HG02571 (cell line): ENCODE data around the gene REG4.
"Not testable (repeated sequence)": the region's sequence is repeated elsewhere in the genome, so short reads cannot be mapped to it uniquely, and the experiment has no call there.

Source experiments
- ATAC-seq: cut with Tn5 transposase; IDR thresholded peaks from one replicate; pipeline ENCODE4 v1.9.1; 2021; ENCODE audit warnings: mild to moderate bottlenecking, moderate library complexity; ENCODE audit not compliant: unreplicated experiment

Gene REG4

DNA sequence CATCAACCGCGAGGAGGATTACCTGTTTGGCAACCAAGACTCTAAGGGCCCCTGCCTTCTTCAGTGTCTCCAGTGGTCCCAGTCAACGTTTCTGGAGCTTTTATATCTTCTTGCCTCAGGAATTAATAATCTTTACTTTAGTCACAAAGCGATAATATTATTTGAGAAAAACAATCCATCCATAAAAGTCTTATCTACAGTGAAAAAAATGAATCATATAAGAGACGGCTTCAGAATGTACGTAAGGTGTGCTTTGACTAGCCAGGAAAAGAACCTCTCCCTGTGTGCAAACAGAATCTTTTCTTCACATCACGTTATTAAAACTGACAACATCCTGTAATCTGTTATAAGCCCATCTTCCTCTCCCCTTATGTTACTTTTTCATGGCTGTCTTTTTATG, at the start of gene REG4:
Gene REG4, minus strand, starts transcription at position 74 of the 400 bp plus-strand sequence. CDS start 2,691 bp downstream, outside the sequence.
- ATAC-seq = no peak

DNA sequence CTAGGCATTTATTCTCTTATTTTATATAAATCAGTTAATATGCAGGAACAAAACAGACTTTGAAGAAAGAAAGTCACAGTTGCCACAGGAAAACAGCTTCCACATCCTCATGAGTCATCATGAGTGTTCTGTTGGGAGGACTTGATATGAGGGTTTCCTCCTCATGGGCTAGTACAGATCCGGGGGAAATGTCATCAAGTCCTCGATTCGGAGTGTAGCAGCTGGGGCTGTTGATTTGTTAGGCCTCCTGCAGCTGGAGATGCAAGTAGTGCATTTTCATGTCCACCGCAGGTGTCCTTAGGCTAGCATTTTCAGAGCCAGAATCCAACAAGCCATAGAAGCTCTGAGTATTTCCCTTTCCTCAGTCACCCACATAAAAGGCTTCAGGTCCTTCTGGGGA, 48.4 kb upstream of the REG4 start:
- ATAC-seq = no peak

DNA sequence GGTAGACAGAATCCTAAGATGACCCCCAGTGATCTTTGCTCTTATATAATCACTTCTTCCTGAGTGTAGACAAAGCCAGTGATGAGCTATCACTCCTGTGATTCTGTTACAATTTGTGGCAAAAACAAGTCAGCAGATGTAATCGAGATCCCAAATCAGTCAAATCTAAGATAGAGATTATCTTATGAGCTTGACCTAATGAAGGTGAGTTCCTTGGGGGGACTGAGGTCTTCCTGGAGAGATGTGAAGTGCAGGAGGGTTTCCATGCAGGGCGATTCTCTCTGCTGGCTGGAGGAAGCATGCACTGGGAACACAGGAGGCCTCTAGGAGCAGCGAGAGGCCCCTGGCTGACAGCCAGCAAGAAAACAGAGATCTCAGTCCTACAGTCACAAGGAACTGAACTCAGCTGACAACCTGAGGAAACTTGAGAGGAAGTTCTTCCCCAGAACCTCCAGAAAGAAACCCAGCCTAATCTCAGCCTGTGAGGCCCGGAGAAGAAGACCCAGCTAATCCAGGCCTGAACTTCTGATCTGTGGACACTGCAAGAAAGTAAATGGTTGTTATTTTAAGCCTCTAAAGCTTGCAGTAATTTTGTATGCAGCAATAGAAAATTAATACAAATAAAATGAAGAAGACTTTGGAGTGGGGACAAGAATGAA, 47.4 kb upstream of the REG4 start:
- ATAC-seq = not testable (repeated sequence)

DNA sequence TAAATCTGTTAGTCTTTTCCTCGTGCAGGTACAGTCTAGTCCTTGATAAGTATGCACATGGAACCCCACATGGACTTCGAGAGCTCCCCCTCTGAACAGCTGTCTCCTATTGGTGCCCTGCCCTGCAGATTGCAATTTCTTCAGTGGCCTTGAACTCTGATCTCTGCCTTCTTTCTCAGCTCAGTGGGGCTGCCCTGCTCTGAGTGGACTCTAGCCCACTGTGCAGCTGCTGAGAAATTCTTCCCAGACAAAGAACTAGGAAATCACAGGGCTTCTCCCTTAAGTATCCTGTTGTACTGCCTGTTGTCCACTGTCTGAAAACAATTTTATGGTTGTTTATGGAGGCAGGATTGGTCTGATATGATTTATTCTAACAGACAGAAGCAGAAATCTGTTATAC, 46.9 kb upstream of the REG4 start:
- ATAC-seq = no peak

DNA sequence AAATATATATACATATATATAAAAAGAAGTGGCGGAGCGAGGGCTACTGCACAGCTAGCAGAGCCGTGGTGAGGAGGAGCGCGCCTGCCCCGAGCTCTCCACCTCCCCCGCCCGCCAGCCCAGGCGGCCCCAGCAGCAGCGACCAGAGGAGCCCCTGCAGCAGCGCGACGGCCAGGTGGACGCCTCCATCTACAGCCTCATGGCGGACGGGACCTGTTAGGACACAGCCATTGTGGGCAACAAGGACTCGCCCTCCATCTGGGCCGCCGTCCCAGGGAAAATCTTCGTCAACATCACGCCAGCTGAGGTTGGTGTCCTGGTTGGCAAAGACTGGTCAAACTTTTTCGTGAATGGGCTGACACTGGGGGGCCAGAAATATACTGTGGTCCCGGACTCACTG, 41.9 kb upstream of the REG4 start:
- ATAC-seq = no peak

DNA sequence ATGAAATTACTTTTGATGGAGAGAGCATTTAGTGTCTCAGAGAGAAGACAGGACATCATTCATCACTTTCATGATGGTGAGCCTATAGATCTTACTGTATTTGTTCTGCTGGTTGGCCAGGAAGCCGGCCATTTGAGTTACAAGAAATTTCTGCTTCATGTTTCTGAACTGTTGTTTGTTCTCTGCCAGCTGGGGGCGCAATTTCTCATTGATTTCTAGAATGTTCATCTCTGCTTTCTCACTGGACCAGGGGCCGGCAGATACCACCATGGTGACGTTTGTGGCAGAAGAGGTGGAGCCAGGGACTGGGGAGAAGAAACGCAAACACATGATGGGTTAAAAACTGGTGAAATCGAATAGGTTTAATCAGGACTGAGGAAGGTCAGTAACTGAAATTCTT, 32.9 kb upstream of the REG4 start:
- ATAC-seq = not testable (repeated sequence)

DNA sequence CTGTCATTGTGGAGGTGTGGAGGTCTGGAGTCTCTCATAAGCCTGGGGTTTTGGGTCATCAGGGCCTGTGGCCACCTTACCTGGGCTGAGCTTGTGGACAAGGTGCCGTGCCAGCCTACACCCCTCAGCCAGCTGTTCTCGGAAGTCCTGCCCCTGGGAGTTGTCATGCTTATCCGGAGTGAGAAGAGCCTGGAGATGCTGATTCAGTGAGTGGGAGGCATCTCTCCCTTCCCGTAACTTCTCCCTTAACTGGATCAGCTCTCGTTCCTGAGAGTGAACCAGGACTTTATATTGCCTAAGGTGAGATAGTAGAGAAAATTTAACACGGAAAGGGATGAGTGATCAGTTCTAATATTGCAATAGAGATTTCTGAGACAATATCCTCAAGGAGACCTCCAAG, 30.0 kb upstream of the REG4 start:
- ATAC-seq = no peak

DNA sequence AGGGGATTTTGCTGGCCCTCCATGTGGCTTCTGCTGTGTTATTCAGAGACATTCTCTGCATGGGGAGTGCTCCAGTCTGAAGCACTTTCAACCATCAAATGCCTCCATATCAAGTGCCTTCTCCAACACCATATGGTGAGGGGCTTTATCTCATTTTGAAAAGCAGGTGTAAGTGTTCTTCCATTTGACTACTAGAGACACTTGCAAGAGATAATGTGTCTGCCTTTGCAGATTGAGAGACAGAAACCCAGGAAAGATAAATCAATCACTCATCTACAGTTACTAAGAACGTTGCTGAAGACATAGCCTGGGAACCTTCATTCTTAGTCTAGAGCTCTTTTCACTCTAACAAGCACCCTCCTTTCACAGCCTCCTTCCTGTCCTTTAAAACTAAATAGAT, 29.5 kb upstream of the REG4 start:
- ATAC-seq = no peak

DNA sequence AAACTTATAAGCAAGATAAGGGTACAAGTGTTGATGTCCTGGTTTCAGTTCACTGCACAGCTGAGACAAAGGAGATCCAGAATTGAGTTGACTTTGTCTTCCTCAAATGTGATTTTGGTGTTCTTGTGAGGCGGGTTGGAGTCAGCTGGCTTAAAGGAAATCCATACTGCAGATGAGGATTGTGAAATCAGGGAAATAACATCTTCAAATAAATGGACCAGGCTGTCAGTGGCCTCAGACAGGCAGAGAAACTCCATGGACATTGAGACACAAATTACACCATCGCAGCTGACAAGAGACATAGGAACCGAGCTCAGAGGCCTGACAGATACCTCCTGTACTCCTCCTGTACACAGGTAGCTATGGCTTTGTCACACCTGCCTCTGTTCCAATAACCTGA, 27.0 kb upstream of the REG4 start:
- no peak for ATAC-seq

DNA sequence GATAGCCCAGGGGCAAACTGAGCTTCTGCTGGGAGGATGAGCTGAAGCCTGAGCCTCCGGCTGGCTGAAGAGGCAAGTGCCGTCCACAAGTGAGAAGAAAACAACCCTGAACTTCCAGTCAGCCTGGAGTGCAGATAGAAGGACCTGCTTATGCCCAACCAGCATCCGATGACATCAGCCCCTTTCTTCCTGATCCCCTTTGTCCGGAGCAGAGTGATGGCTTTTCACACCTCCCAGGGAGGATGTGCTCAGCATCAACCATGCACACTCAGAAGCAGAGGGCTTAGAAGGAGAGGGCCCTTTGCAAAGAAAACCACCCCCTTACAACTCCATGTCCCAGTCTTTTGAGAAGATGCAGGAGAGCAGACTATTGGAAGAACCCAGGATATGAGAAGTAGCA, 23.7 kb upstream of the REG4 start:
- ATAC-seq = no peak

DNA sequence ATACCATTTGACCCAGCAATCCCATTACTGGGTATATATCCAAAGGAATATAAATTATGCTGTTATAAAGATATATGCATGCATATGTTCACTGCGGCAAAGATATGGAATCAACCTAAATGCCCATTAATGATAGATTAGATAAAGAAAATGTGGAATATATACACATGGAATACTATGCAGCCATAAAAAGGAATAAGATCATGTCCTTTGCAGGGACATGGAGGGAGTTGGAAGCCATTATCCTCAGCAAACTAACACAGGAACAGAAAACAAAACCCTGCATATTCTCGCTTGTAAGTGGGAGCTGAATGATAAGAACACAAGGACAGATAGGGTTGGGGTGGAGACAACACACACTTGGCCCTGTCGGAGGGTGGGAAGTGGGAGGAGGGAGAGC, 19.8 kb upstream of the REG4 start:
- no peak for ATAC-seq

DNA sequence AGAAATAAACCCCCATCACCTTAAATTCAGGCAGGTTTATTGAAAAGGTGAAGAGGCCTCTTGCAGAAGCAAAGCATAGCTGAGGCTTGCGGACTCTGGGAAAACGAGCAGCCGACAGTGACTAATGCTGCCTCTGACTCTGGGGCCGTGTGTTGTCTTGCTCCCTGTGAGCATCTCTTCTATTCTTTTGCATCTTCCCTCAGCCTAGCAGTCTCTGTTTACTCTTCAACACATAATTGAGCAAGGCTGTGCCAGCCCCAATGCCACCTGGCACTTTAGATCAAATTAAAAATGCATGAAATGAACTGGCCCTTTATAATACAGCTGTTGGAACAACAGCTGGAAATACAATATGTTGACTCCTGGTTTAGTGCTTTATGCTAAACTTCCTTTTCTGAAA, 18.4 kb upstream of the REG4 start:
- no peak for ATAC-seq

DNA sequence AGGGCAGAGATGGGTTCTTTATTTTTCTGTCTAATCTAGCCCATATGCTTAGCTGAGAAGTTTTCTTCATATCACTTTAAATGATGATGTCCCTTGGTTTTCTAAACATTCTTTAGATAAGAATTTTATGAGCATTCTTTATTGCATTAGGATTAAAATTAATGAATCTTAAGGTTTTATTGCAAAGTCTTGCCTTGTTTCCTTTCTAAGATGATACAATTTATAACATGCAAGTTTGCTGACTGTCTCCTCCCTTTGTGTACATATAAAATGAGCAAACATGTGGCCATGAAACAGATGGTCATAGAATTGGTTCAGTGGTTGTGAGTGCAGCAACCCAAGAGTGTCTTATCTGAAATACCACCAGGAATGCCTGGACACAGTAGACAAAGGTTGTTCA, 17.7 kb upstream of the REG4 start:
- not testable (repeated sequence) for ATAC-seq

DNA sequence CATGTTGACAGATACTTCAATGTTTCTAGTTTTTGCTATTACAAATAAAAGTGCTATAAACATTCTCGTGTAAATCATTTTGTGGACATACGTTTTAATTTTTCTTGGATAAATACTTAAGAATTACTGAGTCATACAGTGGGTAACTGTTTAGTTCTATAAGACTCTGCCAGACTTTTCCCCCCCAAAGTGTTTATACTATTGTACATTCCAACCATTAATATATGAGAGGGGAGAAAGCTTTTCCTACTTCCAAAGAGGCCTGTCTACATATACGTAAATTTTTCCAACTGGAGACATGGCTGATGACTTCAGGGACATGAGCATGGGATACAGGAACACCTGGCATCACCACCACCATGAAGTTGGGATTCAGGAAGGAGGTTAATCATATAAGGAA, 17.0 kb upstream of the REG4 start:
- no peak for ATAC-seq

DNA sequence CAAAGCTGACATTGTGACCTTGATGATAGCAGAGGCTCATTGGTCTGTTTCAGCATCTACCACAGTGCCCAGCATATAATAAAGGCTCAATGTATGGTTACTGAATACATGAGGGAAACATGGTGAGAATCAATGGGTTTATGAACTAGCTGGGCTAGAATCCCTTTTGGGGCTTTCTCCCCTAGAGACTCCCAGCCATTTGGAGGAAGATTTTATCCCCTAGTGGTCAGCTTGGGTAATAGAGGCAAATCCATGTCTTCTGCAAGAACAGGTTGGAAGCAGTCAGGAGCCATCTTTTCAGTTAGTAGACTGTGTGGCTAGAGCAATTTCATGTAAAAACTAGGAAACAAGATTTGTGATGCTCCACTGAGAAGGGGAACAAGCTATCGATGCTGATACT, 15.8 kb upstream of the REG4 start:
- ATAC-seq = no peak

DNA sequence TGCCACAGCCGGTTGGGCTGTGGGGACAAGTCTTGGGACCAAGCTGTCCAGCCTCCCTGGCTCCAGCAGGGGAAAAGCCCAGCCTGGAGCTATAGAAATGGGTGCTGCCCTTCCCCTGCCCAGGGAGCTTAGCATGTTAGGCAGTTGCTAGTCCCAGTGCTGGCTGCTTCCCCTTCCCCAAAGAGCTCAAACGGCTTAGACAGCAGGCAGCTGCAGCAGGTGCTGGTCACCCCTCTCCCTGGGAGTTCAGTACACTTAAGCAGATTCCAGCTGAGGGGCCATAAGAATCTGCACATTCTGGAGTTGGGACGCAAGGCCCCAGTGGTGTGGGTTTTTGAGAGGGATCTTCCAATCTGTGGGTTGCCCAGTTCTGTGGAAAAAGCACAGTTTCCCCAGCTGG, 11.1 kb upstream of the REG4 start:
- ATAC-seq = no peak

DNA sequence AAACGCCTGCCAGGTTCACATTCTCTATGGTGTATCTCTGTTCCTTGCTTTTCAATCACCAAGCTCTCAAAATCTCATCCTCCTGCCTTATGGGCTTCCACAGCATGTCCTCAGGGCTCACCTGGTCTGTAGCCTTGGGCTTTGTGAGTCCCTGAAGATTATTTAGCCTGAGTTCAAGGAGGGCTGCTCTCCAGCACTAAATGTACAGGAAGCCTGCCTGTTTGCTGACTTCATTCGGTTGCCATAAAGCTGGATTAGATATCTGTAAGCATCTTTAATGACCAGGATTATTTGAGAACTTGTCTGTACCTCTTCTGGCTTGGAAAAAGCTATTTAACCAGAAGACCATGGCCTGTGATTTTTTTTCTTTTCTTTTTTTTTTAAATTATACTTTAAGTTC, 6.9 kb upstream of the REG4 start:
- ATAC-seq = no peak

DNA sequence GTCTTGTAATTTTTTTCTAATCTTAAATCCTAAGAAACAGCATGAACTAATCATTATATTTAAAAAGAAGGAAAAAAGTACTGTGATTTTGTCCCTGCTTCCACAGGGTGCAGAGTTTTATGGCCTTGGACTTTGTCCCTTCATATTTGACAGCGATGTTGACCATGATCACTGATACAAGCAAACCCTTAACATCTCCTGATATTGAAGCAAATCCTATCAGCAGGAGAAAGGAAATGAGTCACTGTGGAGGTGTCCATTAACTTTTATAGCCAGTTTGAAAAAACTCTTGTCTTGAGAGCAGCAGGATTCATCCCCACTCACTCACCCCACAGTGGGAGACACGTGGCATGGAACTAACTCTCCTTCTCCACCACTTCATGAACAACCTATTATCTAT, 5.1 kb upstream of the REG4 start:
- ATAC-seq = no peak

DNA sequence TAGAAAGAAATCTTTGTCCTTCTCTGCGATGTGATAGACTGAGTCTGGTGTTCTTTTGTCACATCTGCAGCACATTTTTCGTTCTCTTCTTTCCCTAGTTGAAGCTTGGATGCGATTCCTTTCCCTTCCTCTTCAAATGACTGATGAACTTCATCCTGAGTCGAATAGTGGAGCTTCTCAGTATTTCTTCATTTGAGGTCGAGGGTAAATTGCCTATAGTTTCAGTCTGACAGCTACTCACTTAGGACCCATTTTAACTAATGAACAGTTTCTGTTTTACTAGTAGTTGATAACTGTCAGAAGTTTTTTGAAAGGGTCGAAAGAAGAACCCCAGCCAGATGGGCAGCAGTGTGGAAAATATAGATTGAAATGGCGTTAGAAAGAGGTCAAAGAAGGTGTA, 4.7 kb upstream of the REG4 start:
- no peak for ATAC-seq

DNA sequence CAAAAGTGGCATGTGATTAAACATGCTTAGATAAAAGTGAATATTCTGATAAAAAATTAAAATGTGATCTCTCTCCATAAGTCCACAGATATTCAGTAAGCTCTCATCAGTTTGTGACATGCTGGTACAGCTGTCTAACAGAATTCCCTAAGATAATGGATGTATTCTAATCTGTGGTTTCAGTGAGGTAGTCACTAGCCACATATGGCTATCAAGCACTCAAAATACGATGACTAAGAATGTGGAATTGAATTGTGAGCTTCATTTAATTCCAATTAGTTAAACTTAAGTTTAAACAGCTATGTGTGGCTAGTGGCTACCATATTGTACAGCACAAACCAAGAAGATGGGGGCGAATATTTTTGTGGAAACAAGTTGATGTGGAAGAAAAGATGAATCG, 4.1 kb upstream of the REG4 start:
- no peak for ATAC-seq

DNA sequence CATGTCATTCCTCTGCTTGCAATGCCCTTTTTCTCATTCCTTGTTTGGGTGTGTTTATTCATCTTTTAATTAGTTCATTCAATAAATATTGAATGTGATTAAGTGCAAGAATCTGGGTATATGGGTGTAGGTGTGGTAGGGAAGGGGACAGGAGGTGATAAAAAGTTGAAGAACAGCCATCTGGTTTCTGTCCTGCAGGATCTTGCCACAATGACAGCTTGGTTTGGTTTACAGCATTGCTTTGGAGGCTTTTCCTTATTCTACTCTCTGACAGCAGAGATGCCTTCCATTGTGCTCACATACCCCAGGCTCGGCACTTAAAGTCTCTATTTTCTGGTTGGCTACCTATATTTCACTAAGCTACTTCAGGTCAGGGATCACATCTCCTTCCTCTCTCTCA, 3.0 kb upstream of the REG4 start:
- ATAC-seq = no peak

DNA sequence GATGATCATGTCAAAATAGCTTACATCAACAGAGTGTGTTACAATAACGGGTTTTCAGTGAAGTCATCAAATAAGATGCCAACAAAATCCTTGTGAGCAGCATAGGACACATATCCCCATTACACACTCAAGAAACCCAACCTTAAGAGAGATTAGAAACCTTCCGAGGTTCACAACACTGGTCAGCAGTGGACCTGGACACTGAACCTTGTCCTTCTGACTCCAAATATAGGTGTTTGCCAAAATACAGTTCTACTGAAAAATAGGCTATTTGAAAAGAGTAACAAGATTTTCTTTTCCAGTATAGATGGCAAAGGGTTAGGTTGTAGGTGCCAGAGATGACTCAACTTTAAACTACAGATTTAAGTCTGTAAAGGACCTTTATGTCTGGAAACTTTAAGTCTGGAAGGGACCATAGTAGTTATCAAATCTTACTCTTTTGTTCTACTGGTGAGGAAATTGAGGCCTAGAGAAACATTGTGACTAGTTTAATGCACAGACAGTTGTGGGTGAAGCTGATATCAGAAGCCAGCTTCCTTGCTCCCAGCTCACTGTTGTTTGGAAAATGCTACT, 811 bp upstream of the REG4 start:
- no peak for ATAC-seq

DNA sequence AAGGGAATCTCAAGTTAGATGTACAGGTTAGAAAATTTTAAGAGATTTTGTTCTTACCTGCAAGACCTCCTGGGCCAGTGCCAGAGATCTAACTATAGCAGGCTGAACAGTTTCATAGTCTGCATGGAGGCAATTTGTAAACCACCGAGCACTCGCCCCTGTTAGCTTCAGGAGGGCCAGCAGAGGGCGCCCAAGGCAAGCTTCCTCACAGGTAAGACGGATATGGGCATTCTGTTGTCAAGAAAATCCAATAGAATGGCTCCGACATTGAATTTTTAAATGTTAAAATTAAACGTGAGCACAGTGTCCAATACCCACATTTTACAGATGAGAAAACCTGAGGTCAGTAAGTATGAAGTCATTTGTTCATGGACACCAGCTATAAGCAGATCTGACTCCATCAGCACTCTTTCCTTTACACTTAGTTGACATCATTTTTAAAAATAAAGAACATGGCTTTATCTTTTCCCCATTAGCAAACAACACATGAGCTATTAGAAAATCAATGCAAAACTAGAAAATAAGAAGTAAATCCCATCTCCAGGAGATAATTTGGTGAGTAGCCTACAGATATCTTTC, 2.2 kb downstream of the REG4 start:
- peak; percentile 58 for ATAC-seq
